ENCODE measurements around the gene SIGLEC7.

SIGLEC7 gene

GRCh38 chr19:51099047-51099382 is 43.1 kb upstream of the SIGLEC7 start (continued):
- TF ChIP-seq ZNF280D (tag by site-specific recombination; IDR thresholded peaks at IDR 0.05) (no peak), ZNF366 (tag by site-specific recombination; conservative IDR thresholded peaks at IDR 0.05) (no peak), TRIM28 (IDR thresholded peaks at IDR 0.05; ENCODE audit: borderline replicate concordance, low read length) (no peak)
- TF ChIP-seq, protein P1, sequence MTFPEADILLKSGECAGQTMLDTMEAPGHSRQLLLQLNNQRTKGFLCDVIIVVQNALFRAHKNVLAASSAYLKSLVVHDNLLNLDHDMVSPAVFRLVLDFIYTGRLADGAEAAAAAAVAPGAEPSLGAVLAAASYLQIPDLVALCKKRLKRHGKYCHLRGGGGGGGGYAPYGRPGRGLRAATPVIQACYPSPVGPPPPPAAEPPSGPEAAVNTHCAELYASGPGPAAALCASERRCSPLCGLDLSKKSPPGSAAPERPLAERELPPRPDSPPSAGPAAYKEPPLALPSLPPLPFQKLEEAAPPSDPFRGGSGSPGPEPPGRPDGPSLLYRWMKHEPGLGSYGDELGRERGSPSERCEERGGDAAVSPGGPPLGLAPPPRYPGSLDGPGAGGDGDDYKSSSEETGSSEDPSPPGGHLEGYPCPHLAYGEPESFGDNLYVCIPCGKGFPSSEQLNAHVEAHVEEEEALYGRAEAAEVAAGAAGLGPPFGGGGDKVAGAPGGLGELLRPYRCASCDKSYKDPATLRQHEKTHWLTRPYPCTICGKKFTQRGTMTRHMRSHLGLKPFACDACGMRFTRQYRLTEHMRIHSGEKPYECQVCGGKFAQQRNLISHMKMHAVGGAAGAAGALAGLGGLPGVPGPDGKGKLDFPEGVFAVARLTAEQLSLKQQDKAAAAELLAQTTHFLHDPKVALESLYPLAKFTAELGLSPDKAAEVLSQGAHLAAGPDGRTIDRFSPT (tag by site-specific recombination; IDR thresholded peaks at IDR 0.05), result no peak
- TF ChIP-seq, protein P2, sequence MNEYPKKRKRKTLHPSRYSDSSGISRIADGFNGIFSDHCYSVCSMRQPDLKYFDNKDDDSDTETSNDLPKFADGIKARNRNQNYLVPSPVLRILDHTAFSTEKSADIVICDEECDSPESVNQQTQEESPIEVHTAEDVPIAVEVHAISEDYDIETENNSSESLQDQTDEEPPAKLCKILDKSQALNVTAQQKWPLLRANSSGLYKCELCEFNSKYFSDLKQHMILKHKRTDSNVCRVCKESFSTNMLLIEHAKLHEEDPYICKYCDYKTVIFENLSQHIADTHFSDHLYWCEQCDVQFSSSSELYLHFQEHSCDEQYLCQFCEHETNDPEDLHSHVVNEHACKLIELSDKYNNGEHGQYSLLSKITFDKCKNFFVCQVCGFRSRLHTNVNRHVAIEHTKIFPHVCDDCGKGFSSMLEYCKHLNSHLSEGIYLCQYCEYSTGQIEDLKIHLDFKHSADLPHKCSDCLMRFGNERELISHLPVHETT (tag by site-specific recombination; IDR thresholded peaks at IDR 0.05), result no peak

GRCh38 chr19:51100601-51101000 is 41.5 kb upstream of the SIGLEC7 start:
- POLR2A ChIA-PET, result interaction anchor here (0.6 to 1.5 kb wide), 2 partner anchors 14 to 1089 kb away, joined by 3 to 5 read pairs; no protein-coding TSS in a partner anchor
- Histone ChIP-seq H3K9me3 (ENCODE audit: control insufficient read depth, insufficient read depth, low read depth, low read length) (no peaks in the 10 kb centered on the region), H3K4me1 (ENCODE audit: control insufficient read depth, insufficient read depth, low read length) (0 out of 2 replicates have a peak, but pooled peaks cover 2% of the 10 kb centered on the region), H3K27ac (ENCODE audit: extremely low read depth, low read depth, low read length) (no peak overlapping the region), H3K4me3 (ENCODE audit: low read depth, low read length) (no peak overlapping the region), H3K36me3 (ENCODE audit: control insufficient read depth in 2 of 2, insufficient read depth in 1 of 2, low read length in 2 of 2) (peaks cover 21 to 55% of the 10 kb centered on the region in 2 experiments)
- CTCF ChIA-PET, result interaction anchor here (1.4 to 2.8 kb wide), 3 partner anchors 80 to 178 kb away, joined by 6 to 17 read pairs (median 11); no protein-coding TSS in a partner anchor
- TF ChIP-seq ZNF837 (tag by site-specific recombination; IDR thresholded peaks at IDR 0.05) (no peak), ZNF202 (tag by site-specific recombination; IDR thresholded peaks at IDR 0.05; ENCODE audit: borderline replicate concordance) (no peak)

DNA sequence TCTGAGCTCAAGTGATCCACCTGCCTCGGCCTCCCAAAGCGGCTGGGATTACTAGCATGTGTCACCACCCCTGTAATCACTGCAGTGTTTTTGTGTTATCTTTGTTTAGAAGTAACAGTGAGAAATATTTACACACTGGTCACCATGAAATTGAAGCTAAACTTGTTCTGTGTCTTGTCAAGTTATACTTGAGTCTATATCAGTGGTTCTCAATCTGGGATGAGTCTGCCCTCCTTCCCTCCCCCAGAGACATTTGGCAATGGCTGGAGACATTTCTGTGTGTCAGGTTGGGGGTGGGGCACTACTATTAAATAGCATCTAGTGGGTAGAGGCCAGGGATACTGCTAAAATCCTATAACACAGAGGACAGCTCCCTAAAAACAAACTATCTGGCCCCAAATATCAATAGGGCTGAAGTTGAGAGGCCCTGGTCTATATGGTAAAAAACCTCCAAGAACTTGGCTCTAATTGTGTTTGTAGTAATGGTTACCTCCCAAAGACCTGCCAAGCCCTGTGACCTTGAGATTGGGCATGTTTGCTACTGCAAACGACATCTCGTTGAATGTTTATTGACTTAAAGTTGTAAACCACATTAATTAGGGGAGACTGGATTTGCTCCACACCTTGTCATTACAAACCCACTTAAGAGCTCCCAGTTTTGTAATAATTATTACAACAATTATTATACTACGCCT is 40.8 kb upstream of the SIGLEC7 start:
- no peaks in the 10 kb centered on the region for H3K9me3 ChIP-seq (ENCODE audit: control insufficient read depth, insufficient read depth, low read depth, low read length)
- no peak overlapping the region for H3K27ac ChIP-seq (ENCODE audit: extremely low read depth, low read depth, low read length)
- ChIA-PET CTCF (interaction anchor here (0.8 to 2.8 kb wide), 4 partner anchors 9 to 179 kb away, joined by 3 to 17 read pairs (median 8); no protein-coding TSS in a partner anchor), POLR2A (interaction anchor here (1.5 kb wide), 1 partner anchor 15 kb away, joined by 5 read pairs; no protein-coding TSS in a partner anchor)
- 0 out of 2 replicates have a peak, but pooled peaks cover 2% of the 10 kb centered on the region for H3K4me1 ChIP-seq (ENCODE audit: control insufficient read depth, insufficient read depth, low read length)
- TF ChIP-seq KLF9 (tag by site-specific recombination; IDR thresholded peaks at IDR 0.05; ENCODE audit: low read depth) (no peak), GLIS2 (tag by site-specific recombination; IDR thresholded peaks at IDR 0.05) (no peak), ZNF138 (tag by site-specific recombination; IDR thresholded peaks at IDR 0.05; ENCODE audit: borderline replicate concordance) (no peak), KLF1 (tag by site-specific recombination; IDR thresholded peaks at IDR 0.05) (no peak)
- TF ChIP-seq, protein P3, sequence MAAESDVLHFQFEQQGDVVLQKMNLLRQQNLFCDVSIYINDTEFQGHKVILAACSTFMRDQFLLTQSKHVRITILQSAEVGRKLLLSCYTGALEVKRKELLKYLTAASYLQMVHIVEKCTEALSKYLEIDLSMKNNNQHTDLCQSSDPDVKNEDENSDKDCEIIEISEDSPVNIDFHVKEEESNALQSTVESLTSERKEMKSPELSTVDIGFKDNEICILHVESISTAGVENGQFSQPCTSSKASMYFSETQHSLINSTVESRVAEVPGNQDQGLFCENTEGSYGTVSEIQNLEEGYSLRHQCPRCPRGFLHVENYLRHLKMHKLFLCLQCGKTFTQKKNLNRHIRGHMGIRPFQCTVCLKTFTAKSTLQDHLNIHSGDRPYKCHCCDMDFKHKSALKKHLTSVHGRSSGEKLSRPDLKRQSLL (tag by site-specific recombination; IDR thresholded peaks at IDR 0.05), result no peak
- H3K36me3 ChIP-seq (ENCODE audit: control insufficient read depth in 2 of 2, insufficient read depth in 1 of 2, low read length in 2 of 2), result peaks cover 21 to 55% of the 10 kb centered on the region in 2 experiments
- no peak overlapping the region for H3K4me3 ChIP-seq (ENCODE audit: low read depth, low read length)

All from HEK293 (cell line).